GM19043 (cell line): ENCODE results near the gene ADAMTS4.
"Not testable (repeated sequence)": the region's sequence is repeated elsewhere in the genome, so short reads cannot be mapped to it uniquely, and the experiment has no call there.

Experiments used
- ATAC-seq: cut with Tn5 transposase; IDR thresholded peaks from one replicate; pipeline ENCODE4 v1.9.1; 2021; ENCODE audit warnings: low read depth; ENCODE audit not compliant: unreplicated experiment

ADAMTS4 gene, protein sequence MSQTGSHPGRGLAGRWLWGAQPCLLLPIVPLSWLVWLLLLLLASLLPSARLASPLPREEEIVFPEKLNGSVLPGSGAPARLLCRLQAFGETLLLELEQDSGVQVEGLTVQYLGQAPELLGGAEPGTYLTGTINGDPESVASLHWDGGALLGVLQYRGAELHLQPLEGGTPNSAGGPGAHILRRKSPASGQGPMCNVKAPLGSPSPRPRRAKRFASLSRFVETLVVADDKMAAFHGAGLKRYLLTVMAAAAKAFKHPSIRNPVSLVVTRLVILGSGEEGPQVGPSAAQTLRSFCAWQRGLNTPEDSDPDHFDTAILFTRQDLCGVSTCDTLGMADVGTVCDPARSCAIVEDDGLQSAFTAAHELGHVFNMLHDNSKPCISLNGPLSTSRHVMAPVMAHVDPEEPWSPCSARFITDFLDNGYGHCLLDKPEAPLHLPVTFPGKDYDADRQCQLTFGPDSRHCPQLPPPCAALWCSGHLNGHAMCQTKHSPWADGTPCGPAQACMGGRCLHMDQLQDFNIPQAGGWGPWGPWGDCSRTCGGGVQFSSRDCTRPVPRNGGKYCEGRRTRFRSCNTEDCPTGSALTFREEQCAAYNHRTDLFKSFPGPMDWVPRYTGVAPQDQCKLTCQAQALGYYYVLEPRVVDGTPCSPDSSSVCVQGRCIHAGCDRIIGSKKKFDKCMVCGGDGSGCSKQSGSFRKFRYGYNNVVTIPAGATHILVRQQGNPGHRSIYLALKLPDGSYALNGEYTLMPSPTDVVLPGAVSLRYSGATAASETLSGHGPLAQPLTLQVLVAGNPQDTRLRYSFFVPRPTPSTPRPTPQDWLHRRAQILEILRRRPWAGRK

DNA sequence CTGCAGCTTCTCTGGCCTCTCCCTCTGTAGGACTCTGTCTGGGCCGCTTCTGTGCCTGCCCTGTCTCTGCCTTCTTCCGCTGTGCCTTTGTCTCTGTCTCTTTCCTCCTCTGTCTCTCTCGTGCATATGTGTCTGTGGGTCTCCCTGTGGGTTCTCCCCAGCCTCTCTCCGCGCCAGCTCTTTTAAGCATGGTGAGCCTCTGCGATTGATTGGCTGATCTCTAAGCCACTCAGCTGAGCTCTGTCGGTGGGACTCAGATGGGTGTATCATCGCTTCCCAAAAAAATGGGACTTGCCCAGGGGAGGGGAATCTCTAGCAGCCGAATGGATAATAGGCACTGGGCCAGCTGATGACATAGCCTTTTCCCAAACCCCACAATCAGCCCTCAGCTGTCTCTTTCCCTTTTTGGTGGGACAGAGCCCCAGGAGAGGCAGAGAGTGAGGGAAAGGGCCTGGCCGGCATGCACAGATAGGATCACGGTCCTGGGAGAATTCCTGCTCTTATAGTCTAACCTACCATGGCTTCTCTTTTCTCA is at the start of gene ADAMTS4:
TSS of gene ADAMTS4 (minus strand) at position 158 of the 535 bp plus-strand sequence. CDS start 427 bp downstream, outside the sequence.
- ATAC-seq: no peak

DNA sequence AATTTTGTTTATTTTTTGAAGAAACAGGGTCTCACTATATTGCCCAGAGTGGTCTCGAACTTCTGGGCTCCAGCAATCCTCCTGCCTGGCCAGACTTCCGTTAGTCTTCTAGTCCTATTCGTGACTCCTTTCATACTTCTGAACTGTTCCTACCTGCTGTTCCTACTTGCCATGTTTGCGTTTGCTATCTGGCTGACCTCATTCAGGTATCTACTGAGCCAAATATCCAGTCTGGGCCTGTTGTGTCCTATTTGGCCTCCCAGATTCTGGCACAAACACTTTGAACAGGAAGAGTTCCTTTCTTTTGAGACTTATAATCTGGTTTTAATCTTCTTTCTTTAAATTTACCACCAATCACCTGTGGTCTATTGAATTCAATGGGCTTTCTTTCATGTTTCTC is 46.0 kb upstream of the ADAMTS4 start:
- ATAC-seq: no peak

DNA sequence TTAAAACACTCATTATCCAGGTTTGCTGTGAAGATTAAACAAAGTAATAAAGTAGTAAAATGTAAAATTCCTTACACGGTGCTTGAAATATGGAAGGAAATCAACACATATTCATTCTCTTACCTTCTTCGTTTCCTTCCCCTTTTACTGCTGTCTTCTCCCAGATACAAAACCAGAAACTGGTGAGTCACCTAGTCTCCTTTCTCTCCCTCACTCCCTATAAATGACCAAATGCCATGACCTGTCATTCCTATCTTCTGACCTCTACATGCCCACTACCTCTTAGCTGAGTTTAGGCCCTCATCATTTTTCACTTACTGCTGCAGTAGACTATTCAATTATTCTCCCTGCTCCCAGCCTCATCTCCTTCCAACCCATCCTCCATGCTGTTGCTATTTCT is 43.5 kb upstream of the ADAMTS4 start:
- no peak for ATAC-seq

- no peak for ATAC-seq
Measured at GRCh38 chr1:161241682-161242081, 42.8 kb upstream of the ADAMTS4 start.

DNA sequence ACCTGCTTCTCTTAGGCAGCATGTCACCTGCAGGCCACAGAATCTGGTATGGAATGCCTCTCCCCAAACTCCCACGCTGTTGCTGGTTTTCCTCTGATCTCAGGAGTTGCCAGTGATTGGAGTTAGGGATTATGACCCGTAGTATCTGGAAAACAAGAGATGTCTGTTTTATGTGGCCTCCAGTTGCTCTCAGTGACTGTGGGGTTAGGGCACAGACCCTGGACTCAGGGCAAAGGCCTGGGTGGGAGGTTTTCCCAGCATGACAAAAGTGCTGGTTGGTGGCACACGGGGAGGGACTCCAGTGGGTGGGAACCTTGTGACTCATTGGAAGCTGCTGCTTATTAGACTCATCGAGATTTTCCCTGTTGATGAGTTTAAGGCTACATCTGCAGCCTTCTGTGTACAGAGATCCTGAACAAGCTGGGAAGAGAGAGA is 39.2 kb upstream of the ADAMTS4 start, which contains the start of gene NR1I3:
TSS of gene NR1I3 (minus strand) at position 165 of the 435 bp plus-strand sequence. CDS start 1,638 bp downstream, outside the sequence.
- no peak for ATAC-seq

- ATAC-seq: no peak
Measured at GRCh38 chr1:161235957-161236775, 37.3 kb upstream of the ADAMTS4 start.

DNA sequence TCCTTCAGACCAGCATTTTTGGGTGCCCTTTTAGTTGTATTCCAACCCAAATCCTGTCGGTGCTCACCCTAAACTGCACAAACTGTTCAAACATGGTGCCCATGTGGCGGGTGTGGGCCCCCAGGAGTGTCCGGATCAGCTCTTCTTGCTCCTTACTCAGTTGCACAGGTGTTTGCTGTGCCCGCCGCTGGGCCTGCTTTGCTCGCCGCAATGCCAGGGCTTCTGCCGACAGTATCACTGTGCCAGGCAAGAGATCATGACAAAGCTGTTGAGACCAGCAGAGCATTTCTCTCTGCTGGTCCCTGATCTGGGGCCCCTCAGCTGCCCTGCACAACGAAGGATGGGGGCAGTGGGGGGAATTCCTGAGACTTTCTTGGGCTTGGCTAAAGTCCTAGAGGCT is 34.2 kb upstream of the ADAMTS4 start:
- no peak for ATAC-seq

GRCh38 chr1:161230762-161231161 is 31.9 kb upstream of the ADAMTS4 start:
- ATAC-seq: no peak

GRCh38 chr1:161229896-161230295 is 31.0 kb upstream of the ADAMTS4 start:
- ATAC-seq: no peak

- no peak for ATAC-seq
Measured at GRCh38 chr1:161228032-161228431, 29.2 kb upstream of the ADAMTS4 start.

GRCh38 chr1:161227196-161227871 is 28.5 kb upstream of the ADAMTS4 start:
- ATAC-seq: no peak

GRCh38 chr1:161226759-161227158 is 27.9 kb upstream of the ADAMTS4 start:
- no peak for ATAC-seq

- ATAC-seq: no peak
Measured at GRCh38 chr1:161226320-161226711, 27.5 kb upstream of the ADAMTS4 start.

DNA sequence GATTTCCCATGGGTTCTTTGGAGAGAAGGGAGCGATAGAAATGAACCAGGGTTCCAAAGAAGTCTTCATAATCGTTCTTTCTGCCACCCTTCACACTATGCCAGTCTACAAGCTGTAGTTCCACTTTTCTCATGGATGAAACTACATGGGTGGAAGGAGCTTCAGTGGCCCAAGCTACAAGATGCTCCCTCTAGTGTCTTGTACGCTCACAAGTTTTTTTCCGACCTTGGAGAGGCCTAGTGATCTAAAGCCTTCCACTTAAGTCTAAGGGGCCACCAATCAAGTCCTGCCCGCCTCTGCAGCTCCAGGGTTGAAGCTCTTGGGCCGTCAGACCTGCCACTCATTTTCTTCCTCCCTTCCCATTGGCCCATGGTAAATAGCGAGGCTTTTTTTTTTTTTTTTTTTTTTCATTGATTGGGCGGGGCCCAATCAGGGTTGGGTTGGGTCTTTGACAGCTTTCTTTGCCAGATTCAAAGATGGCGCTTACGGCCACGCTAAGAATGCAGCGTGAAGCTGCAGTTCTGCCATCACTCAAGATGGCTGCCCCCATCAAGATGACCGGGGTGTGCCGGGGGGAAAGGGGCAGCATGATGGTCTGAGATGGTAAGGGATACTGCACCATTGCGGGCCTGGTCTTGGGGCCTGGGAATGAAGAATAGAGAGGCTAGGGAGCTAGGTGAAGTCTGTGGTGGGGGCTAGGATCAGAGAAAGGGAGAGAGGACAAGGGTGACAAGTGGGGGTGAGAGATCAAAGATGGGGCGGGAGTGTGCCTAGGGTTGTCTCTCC is 26.9 kb upstream of the ADAMTS4 start, which contains the start of gene TOMM40L:
TSS of gene TOMM40L (plus strand) at position 527 of the 786 bp plus-strand sequence. CDS start 430 bp downstream, outside the sequence.
- ATAC-seq: peak; percentile 96

DNA sequence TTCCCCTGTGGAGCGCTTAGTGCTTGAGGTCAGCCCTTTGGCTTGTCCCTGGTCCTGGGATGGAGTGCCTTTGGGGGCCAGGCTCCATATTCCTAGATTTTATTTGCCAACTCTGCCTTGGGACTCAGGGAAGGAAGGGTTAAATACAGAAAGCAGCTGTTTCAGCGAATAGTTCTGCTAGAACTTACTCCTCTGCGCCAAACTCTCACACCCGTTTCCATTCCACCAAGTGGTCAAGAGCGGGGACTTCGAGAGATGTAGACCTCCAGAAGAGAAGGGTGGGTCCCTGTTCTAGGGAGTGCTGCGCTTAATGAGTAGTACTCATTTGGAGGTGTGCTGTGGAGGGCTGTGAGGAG is 26.3 kb upstream of the ADAMTS4 start:
- peak; percentile 2 for ATAC-seq

DNA sequence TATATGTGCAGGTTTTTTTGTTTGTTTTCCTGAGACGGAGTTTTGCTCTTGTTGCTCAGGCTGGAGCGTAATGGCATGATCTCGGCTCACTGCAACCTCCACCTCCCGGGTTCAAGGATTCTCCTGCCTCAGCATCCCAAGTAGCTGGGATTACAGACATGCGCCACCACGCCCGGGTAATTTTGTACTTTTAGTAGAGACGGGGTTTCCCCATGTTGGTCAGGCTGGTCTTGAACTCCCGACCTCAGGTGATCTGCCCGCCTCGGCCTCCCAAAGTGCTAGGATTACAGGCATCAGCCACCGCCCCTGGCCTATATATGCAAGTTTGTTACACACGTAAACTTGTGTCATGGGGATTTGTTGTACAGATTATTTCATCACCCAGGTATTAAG is 25.8 kb upstream of the ADAMTS4 start:
- ATAC-seq: not testable (repeated sequence)

DNA sequence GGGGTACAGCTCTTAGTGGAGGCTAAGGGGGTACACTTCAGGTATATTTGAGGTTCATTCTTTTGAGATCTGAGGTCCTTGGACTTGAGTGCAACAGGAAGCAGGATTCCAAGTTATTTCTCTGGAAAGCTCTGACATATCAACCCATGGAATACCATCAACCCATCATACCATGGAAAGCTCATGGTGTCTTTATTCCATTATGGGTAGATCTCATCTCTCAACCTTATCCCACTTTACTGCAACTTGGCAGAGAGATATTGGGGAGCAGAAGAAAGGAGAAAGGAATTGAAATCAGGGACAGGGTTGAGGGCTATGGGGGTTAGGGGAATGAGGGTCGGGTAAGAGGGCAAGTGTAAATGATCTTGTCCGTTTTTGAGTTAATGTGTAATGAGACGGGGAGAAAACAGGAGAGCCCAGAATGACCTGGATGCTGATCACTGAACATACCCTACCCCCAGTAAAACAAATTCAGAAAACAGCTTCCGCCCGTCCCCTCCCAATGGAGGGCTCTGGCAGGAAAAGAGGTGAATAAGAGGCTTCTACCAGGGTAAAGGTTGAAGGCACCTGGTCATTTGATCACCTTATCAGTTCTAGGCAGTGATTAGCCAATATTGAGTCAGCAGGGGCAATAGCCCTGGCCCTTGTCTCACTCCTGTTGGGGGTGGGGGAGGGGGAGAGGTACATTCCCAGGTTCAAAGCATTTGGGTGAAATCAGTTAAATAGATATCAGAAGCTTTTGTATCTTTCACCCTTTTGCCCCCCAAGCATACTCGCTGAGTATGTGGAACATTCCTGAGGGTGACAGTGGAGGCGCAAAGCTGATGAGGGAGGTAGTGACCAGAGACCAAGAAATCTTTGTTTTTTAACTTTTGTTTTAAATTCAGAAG is 25.2 kb upstream of the ADAMTS4 start:
- ATAC-seq: no peak
